GM10847 (cell line): Measurements from ENCODE around the gene KAZN.

Source experiments
- POLR2A ChIP-seq: IDR thresholded peaks from 2 replicates; pipeline ENCODE4 v1.6.1; 2011; ENCODE audit not compliant: insufficient read length; ENCODE audit errors: extremely low read depth

KAZN gene

DNA sequence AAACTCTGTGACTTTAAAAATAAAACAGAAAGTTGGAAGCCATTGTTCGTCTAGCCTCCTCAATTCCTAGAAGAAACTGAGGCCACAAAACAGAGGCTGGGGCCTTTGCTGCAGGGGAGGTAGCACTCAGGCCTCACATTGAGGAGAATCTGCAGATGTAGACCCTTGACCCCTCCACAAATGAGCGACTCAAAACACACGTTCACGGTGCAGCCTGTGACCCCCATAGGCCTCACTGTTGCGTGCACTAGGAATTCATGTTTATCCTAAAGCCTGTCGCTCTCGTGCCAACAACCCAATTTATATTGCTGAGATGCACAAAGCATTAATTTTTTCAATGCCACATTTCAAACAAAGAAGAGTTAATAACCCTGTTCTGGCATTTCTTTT, 560.7 kb downstream of the KAZN start:
- no peak for TF ChIP-seq POLR2A

- no peak for TF ChIP-seq POLR2A
These were observed 562.1 kb downstream of the KAZN start for GRCh38 chr1:15160626-15161025.

DNA sequence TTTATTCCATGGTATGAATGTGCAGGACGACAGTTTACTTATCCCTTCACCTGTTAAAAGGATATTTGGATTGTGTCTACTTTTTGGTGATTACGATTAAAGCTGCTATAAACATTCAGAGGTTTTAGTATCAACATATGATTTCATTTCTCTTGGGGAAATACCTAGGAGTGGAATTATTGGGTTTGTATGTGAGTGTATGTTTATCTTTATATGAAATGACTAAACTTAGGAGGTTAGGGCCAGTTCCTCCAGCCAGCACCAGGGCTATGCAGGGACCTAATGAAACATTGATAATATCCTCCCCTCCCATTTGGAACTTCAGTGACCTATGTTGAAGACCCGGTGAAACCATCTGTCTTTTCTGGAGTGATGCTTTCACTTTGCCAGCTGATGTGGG, 568.9 kb downstream of the KAZN start:
- no peak for TF ChIP-seq POLR2A
